GM23248 (cell line): ENCODE results near the gene SDHB. TPM values are rescaled to one million over a fixed set of nuclear protein-coding genes. Genes with fewer than 3 reads are reported as not detected.
A peak's percentile ranks its signal among the peaks of the same experiment; 100 is the strongest.

Source experiments
- DNase-seq: peaks from one replicate; pipeline ENCODE4 v3.0.0-alpha.2; 2015
- H2AFZ ChIP-seq: fragments of 200-600 bp; sonication (generic); 2 replicates; pipeline ENCODE4 v1.6.1; 2016; ENCODE audit warnings: antibody characterized with exemption
- H3F3A ChIP-seq: fragments of 200-600 bp; sonication (generic); 2 replicates; pipeline ENCODE4 v1.6.1; 2016; ENCODE audit warnings: mild to moderate bottlenecking, antibody characterized with exemption, mixed run types; ENCODE audit not compliant: insufficient read depth
- H3K27ac ChIP-seq: fragments of 200-600 bp; sonication (generic); 2 replicates; pipeline ENCODE4 v1.5.1; 2016; ENCODE audit warnings: mild to moderate bottlenecking
- H3K27me3 ChIP-seq: fragments of 200-600 bp; sonication (generic); replicated peaks from 2 replicates; pipeline ENCODE4 v1.6.1; 2016; ENCODE audit warnings: mild to moderate bottlenecking; ENCODE audit not compliant: insufficient read depth
- H3K36me3 ChIP-seq: fragments of 200-600 bp; sonication (generic); 2 replicates; pipeline ENCODE4 v1.6.1; 2016; ENCODE audit warnings: low read depth, mild to moderate bottlenecking
- H3K4me1 ChIP-seq: fragments of 200-600 bp; sonication (generic); 2 replicates; pipeline ENCODE4 v1.6.1; 2016; ENCODE audit warnings: mild to moderate bottlenecking; ENCODE audit not compliant: insufficient read depth
- H3K4me2 ChIP-seq: fragments of 200-600 bp; sonication (generic); one replicate; pipeline ENCODE4 v1.6.1; 2016; ENCODE audit warnings: mild to moderate bottlenecking; ENCODE audit not compliant: unreplicated experiment
- H3K4me3 ChIP-seq: fragments of 200-600 bp; sonication (generic); 2 replicates; pipeline ENCODE4 v1.5.1; 2016; ENCODE audit warnings: mild to moderate bottlenecking
- H3K79me2 ChIP-seq: fragments of 200-600 bp; sonication (generic); 2 replicates; pipeline ENCODE4 v1.6.1; 2016; ENCODE audit warnings: mild to moderate bottlenecking; ENCODE audit not compliant: insufficient read depth
- H3K9ac ChIP-seq: fragments of 200-600 bp; sonication (generic); 2 replicates; pipeline ENCODE4 v1.6.1; 2016; ENCODE audit warnings: mild to moderate bottlenecking
- H3K9me2 ChIP-seq: fragments of 200-600 bp; sonication (generic); 2 replicates; pipeline ENCODE4 v1.6.1; 2016; ENCODE audit warnings: mixed run types, mild to moderate bottlenecking, moderate library complexity; ENCODE audit not compliant: insufficient read depth
- H3K9me3 ChIP-seq: fragments of 200-600 bp; sonication (generic); one replicate; pipeline ENCODE4 v1.6.1; 2017; ENCODE audit warnings: low read depth
- H4K20me1 ChIP-seq: fragments of 200-600 bp; sonication (generic); 2 replicates; pipeline ENCODE4 v1.6.0; 2016; ENCODE audit not compliant: insufficient read depth
- EZH2 ChIP-seq: fragments of 200-600 bp; sonication (generic); IDR thresholded peaks from 2 replicates; pipeline ENCODE4 v1.6.1; 2018; ENCODE audit warnings: antibody characterized with exemption, mild to moderate bottlenecking; ENCODE audit not compliant: insufficient read depth, poor library complexity, severe bottlenecking
- EZH2phosphoT487 ChIP-seq: fragments of 200-600 bp; sonication (generic); IDR thresholded peaks from 2 replicates; pipeline ENCODE4 v1.6.1; 2018; ENCODE audit warnings: antibody characterized with exemption, moderate library complexity, mild to moderate bottlenecking, low read depth; ENCODE audit not compliant: insufficient read depth
- WGBS, 2 experiments: methylation state at CpG; one replicate each; pipeline ENCODE4 v1.1.6; 2015 to 2017; ENCODE audit warnings: low lambda C conversion rate in 2 of 2, low coverage in 1 of 2; ENCODE audit errors: missing lambda C conversion rate in 2 of 2; 5-methylcytosine and 5-hydroxymethylcytosine counted together
- in situ Hi-C: fragments of 300-500 bp; cut with MboI; formaldehyde crosslinking; loops from 2 replicates; pipeline ENCODE4 v1.15.0; 2020
- polyA plus RNA-seq: library from polyadenylated mRNA; unstranded; fragments of >200 nt; fragmentation: Nextera tagmentation; extraction: Ambion mirVana; gene quantifications from 2 replicates; pipeline ENCODE4 v1.2.1, GENCODE V29; 2016
- total RNA-seq: library from RNA; depleted of rRNA; stranded (reverse); fragments of >200 nt; shearing (Covaris generic); gene quantifications from 2 replicates; pipeline ENCODE4 v1.2.3, GENCODE V29; 2014

The SDHB gene
- total and polyA plus RNA-seq, 2 experiments from 2014 or later, result 84.1 to 124 TPM

DNA sequence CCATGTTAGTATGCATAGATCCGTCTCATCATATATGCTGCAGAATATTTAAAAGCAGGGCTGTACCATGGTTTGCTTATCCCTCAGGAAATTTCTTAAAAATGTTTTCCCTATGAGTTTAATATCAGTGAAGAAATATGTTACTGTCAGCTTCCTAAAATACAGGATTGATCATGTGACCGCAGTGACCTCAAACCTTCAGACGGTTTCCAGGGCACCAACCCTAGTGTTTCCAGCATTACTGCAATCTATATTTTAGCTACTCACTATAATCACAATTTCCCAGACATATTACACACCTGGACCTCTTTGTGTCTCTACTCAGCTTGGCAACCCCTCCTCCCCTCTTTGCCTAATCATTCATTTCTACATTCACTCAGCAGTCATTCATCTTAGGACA, 7.7 kb upstream of the SDHB start:
- Histone ChIP-seq H3K9me2 (no peaks in the 10 kb centered on the region), H3K27me3 (no peaks in the 10 kb centered on the region; the same call in 1 of the 2 replicates), H3K4me1 (peaks cover 7% of the 10 kb centered on the region), H4K20me1 (no peaks in the 10 kb centered on the region), H3K79me2 (no peaks in the 10 kb centered on the region), H3K4me2 (no peak overlapping the region), H3K27ac (no peak overlapping the region), H3K4me3 (no peak overlapping the region), H2AFZ (no peak overlapping the region), H3K9ac (no peak overlapping the region), H3F3A (no peaks in the 10 kb centered on the region), H3K36me3 (no peaks in the 10 kb centered on the region), H3K9me3 (no peaks in the 10 kb centered on the region)
- TF ChIP-seq EZH2phosphoT487 (no peak), EZH2 (no peak)
- in situ Hi-C loops, result loop anchor here (10.0 kb wide), 1 partner anchor 273 kb away; no protein-coding TSS in a partner anchor
- no peak for DNase-seq
- 88 to 93% methylated on average over 3 of the region's 3 CpGs for WGBS, 2 experiments

DNA sequence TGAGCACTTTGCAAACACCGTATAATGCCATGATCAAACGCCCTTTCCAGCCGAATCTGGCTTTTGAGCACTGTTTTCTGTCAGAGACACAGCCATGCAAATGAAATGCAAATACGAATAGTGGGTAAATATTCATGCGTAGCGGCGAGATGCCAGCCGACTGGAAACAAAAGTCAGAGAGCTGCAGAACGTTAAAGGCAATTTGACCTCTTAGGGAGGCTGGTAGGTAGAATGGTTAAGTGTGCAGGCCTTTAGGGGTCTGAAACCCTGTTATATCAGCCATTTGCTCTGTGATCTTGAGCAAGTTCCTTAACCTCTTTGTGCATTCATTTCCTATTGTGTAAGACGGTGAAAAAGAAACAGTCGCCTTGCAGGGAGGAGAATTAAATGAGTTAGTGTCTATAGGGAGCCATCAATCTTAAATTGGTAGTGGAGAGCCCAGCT, 6.5 kb upstream of the SDHB start:
- H3K4me3 ChIP-seq, result no peak overlapping the region
- no peaks in the 10 kb centered on the region; the same call in 1 of the 2 replicates for H3K27me3 ChIP-seq
- no peaks in the 10 kb centered on the region for H3K36me3 ChIP-seq
- no peaks in the 10 kb centered on the region for H3K9me3 ChIP-seq
- H3K4me1 ChIP-seq, result peaks cover 7% of the 10 kb centered on the region
- peaks cover 1% of the 10 kb centered on the region; the same call in 1 of the 2 replicates for H3F3A ChIP-seq
- WGBS, 2 experiments, result 25 to 28% methylated on average over 11 of the region's 11 CpGs
- H3K9ac ChIP-seq, result no peak overlapping the region
- no peak overlapping the region for H3K4me2 ChIP-seq
- H4K20me1 ChIP-seq, result no peaks in the 10 kb centered on the region
- DNase-seq, result no peak
- TF ChIP-seq EZH2phosphoT487, result no peak
- no peak for TF ChIP-seq EZH2
- 0 out of 2 replicates have a peak overlapping the region, but pooled peaks have one; percentile 48 for H2AFZ ChIP-seq
- H3K79me2 ChIP-seq, result no peaks in the 10 kb centered on the region
- H3K9me2 ChIP-seq, result no peaks in the 10 kb centered on the region
- H3K27ac ChIP-seq, result no peak overlapping the region
- in situ Hi-C loops, result loop anchor here (10.0 kb wide), 1 partner anchor 274 kb away; no protein-coding TSS in a partner anchor

DNA sequence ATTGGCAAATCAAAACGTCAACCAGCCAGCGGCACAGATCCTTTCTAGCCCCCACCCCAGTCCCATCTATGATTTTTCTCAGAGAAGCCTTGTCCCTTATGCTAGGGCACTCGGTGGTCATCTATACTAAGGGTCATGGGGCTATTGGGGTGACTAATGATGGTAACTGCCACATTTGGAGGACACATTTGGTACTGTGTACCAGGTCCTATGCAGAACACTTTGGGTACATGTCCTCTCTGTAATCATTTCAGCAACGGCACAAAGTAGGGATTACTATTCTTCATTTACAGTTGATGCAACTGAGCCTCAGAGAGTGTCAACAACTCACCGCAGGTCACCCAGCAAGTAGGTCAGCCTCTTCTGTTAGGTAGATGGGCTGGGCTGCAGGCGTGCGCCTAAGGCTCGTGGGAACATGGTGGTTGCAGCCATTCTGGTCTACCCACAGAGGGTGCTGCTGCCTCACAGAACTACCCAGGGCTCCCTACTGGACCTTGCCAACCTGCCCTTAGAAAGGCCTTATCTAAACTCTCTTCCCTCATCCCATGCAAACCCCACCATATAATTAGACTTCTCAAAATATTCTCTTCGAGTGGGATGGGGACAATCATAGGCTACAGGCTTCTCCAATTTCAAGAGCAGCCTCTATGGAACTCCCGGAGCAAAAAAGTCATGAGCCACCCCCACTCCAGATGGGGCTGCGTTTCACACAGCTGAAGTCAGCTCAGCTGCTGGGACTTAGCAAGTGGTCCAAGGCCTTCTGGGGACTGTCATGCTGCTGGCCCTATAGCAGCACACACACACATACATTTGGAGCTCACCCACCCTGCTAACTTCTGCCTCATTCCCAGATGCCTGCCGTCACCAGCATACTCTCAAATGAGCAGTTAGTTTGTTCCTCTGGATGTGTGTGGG, 5.8 kb upstream of the SDHB start:
- Histone ChIP-seq H4K20me1 (no peaks in the 10 kb centered on the region), H3K36me3 (no peaks in the 10 kb centered on the region), H3K27ac (no peak overlapping the region), H3K9me2 (no peaks in the 10 kb centered on the region), H3K9me3 (no peaks in the 10 kb centered on the region), H3F3A (peaks cover 6% of the 10 kb centered on the region; the same call in 1 of the 2 replicates), H3K4me2 (no peak overlapping the region), H3K4me1 (peaks cover 7% of the 10 kb centered on the region), H3K27me3 (no peaks in the 10 kb centered on the region; the same call in 1 of the 2 replicates), H3K4me3 (no peak overlapping the region), H2AFZ (0 out of 2 replicates have a peak overlapping the region, but pooled peaks have one; percentile 48), H3K79me2 (no peaks in the 10 kb centered on the region), H3K9ac (no peak overlapping the region)
- TF ChIP-seq EZH2phosphoT487 (no peak), EZH2 (no peak)
- peak; percentile 86 for DNase-seq
- 9% methylated on average over 12 of the region's 12 CpGs for WGBS, 2 experiments
- in situ Hi-C loops, result loop anchor here (10.0 kb wide), 1 partner anchor 275 kb away; no protein-coding TSS in a partner anchor

DNA sequence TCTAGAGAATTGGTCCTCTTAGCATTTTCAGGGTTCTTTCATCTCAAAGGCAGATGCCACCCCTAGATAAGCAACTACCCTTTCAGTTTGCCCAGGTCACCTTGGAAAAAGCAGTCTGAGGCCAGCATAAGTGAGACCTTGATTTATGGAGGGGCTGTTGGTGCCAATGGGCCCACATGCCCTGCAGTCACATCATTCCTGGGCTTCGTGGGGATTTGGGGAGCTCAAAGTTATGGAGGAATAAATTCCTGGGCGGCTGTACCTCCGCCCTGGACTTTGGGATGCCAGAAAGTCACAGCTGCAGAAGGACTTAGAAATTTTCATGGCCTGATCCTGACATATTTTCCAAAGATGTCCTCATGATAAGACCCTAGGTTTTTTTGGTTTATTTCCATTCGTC, 2.7 kb upstream of the SDHB start:
- Histone ChIP-seq H3K9ac (no peak overlapping the region), H3K27ac (no peak overlapping the region), H3K4me2 (no peak overlapping the region), H3K27me3 (no peaks in the 10 kb centered on the region; the same call in 1 of the 2 replicates), H3K4me3 (no peak overlapping the region), H3F3A (peaks cover 6% of the 10 kb centered on the region; the same call in 1 of the 2 replicates), H2AFZ (no peak overlapping the region), H3K4me1 (peaks cover 11% of the 10 kb centered on the region), H3K79me2 (peaks cover 23% of the 10 kb centered on the region), H4K20me1 (no peaks in the 10 kb centered on the region), H3K36me3 (no peaks in the 10 kb centered on the region), H3K9me2 (no peaks in the 10 kb centered on the region), H3K9me3 (no peaks in the 10 kb centered on the region)
- TF ChIP-seq EZH2 (no peak), EZH2phosphoT487 (no peak)
- WGBS, 2 experiments, result 59 to 65% methylated on average over 4 of the region's 4 CpGs
- no peak for DNase-seq
- in situ Hi-C loops, result no loop called here
